ENCODE data around the gene P2RY14.

P2RY14 gene

GRCh38 chr3:151210676-151211381 lies 67.5 kb downstream of the P2RY14 start:
- no peak for DNase-seq

GRCh38 chr3:151209654-151210053 lies 68.7 kb downstream of the P2RY14 start:
- no peak for DNase-seq

GRCh38 chr3:151206201-151206600 lies 72.1 kb downstream of the P2RY14 start:
- no peak for DNase-seq

GRCh38 chr3:151205482-151205881 lies 72.9 kb downstream of the P2RY14 start:
- no peak for DNase-seq

DNA sequence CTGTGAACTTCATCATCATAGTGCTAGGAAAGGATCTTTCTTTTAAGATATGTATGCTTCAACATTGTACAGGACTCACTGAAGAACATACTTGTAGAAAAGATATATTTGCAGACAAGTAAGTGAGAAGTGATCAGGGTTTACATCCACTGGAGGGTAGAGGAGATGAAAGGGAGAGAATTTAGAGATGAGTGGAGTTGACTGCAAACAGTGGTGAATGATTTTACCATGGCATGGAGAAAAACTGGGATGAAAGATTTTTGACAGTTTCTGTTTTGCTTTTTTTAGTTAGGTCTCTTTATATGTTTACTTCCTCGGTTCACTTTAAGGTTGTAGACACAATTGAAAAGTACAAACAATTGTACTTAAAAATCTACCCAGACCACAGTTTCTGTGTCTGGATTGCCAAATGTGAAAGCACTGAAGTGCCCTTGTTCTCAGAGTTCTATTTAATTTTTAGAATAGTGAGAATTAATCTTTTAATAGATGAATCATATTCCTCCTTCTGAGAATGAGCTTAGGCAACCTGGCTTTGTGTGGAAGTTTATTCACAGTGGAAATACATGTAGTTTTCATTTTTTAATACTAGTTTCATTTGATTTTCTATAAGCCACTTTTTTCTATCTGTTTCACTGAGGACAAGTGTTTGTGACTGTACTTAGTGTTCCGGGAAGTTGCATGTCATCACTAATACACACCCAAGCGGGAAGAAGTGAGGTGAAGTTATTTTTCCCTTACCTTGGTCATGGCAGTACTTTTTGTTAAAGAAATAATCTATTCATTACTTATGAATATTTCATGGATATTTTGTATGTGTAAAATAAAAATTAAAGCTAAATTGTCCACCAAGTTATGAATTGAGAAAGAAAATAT lies 73.6 kb downstream of the P2RY14 start:
- DNase-seq: no peak

DNA sequence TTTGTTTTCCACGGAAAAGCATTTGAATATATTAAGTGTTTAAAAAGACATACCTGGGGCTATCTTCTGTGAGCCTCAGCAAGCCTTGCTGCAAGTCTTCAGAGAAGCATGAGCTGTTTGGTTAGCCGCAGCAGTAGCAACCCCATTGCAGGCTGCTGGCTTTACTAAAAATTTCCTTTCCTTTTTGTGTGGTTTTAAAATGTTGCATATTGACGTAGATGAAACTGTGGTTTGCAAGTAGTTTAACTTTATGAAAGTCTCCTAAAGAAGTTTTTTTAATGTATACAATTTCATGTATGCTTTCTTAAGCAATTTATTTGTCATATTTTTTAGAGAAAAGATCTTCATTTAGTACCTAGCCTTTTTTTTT lies 75.3 kb downstream of the P2RY14 start, which contains the start of gene GPR171:
TSS of gene GPR171 (minus strand) at position 166 of the 370 bp plus-strand sequence. CDS start 3,830 bp downstream, outside the sequence.
- DNase-seq: no peak

- DNase-seq: no peak
These were observed 77.2 kb downstream of the P2RY14 start for GRCh38 chr3:151201051-151201730.

- no peak for DNase-seq
These were observed 77.8 kb downstream of the P2RY14 start for GRCh38 chr3:151200586-151200985.

- no peak for DNase-seq
These were observed 78.5 kb downstream of the P2RY14 start for GRCh38 chr3:151199554-151200438.

DNA sequence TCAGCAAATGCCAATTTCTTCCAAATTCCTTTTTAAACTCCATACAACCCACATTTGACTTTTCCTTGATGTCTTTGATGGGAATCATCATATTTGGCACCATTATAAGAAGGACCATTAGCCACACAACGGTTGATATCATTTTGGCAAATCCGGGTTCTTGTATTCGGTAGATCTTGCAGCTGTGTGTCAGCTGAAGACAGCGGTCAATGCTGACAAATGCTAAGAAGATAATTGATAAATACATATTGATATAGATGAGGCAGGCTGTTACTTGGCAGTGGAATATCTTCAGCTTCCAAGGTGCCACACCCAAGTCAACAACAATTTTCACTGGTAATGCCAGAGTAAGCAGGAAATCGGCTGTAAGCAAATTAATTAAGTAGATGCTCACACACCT lies 79.5 kb downstream of the P2RY14 start:
- no peak for DNase-seq

- no peak for DNase-seq
These were observed 80.2 kb downstream of the P2RY14 start for GRCh38 chr3:151197981-151198767.

DNA sequence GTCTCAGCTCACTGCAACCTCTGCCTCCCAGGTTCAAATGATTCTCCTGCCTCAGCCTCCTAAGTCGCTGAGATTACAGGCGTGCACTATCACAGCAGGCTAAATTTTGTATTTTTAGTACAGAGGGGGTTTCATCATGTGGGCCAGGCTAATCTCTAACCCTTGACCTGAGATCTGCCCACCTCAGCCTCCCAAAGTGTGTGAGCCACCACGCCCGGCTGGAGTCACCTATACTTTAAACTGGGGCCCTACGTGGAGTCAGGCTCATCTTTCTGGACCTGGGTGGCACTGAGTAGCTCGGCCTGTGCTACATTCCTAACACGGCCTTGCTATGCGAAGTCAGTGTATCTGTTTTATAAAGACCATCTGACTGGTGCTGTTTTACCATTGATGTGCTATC lies 81.1 kb downstream of the P2RY14 start:
- no peak for DNase-seq

GRCh38 chr3:151196434-151196833 lies 81.9 kb downstream of the P2RY14 start:
- DNase-seq: no peak

DNA sequence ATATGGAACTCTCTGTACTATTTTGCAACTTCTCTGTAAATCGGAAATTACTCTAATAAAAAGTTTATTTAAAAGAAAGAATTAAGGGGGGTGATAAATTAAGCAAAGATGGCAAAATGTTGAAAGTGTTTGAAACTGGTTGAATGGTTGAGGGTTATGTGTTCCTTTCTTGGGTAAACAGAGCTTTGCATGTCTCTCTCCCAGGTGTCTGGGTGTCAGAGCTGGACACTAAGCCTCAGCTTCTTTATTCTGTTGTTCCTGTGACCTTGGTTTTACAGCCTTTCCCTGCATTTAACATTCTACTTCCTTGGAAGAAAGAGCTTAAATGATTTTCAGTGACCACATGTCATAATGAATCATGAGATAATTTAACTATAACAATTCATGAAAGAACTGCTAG lies 82.5 kb downstream of the P2RY14 start:
- no peak for DNase-seq

DNA sequence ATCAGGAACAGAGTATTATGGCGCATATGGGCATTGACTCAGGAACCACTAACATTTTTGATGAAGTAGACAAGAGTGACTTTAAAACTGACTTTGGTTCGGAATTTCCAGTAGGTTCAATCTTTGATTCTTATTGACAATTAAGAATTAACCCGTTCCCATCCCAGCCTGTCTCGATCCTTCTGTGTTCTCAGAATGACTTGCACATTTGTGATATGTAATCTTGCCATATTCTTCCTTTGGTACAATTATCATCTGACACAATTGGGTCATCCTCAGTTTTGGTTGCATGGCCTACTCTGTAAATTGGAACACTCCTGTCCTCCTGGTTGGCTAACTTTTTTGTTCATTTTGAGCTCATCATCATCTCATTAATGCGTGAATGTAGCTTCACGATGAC lies 85.8 kb downstream of the P2RY14 start:
- no peak for DNase-seq

GRCh38 chr3:151191095-151191494 lies 87.2 kb downstream of the P2RY14 start:
- no peak for DNase-seq

DNA sequence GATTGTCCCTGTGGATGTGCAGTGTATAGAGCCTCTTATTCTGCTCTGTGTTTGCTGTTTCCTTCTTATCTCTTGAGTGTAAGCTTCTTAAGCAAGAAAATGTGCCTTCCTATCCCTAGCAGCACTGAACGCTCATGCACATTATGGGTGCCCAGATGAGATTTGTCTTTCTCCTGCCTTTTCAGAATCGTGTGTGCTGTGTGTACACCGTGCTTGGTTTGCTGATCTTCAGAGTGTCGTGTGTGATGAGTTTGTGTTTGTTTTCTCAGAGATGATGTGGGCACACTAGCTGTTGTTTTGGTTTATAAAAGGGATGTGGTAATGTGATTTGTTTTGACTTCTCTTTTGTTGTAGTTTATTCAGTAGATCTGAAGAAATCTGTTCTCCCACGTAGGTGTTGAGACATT lies 95.1 kb downstream of the P2RY14 start:
- DNase-seq: no peak

DNA sequence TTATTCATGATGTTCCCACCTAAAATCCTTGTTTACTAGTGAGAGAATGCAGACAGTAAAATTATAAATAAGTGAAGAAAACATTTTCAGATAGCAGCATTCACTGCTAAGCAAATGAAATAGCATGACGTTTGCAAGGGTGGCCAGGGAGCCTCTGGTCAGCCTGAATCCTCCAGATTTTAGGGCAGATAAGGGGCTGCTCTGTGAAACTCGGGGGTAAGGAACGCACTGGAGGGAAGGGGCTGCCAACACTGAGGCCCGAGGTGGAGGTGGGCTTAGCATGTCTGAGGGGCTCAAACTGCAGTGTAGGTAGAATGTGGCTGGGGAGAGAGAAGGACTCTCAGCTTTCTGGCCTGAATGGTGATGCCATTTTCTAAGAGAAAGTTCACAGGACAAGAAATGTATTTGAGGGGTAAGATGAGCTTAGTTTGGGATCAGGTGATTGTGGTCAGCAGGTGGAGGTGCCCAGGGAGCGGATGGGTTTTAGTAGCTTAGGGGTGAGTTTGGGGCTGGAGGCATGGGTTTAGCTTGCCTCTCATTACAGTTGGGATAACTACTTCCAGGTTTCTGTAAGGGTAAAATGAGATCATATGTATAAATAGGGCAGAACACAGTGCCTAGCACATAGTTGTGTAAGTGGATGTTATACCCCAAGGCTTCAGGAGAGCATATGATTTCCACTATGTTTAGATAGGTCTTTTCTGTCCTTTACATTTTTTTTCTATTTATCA lies 95.8 kb downstream of the P2RY14 start:
- DNase-seq: no peak

DNA sequence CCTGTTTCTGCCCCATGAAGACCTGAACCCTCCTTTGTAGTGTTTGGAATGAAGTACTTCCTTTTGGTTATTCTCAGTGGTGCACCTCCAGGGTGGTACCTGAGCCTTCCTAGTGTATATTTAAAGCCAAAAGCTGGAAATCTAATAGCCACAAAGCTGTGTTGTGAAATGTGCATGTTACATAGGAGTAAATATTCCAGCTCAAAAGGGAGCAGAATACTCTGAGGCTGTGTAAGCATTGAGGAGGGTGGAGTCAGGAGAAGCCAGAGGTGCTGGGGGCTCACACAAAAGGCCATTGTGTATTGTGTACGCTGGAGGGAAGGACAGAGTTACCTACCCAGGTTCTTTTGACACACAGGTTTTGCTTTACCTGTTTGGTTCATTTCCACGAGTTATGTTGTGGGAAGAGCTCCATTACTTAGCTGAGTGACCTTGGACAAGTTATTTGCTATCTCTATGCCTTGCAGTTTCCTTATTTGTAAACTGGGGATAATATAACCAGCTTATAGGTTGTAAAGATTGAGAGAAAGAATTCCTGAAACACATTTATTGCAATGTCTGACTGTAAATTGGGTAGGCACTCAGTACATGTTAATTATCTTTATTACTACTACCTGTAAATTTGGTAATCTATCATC lies 100.0 kb downstream of the P2RY14 start:
- DNase-seq: no peak

- no peak for DNase-seq
These were observed 102.4 kb downstream of the P2RY14 start for GRCh38 chr3:151175952-151176351.
